ENCODE measurements around the gene PAX2.

PAX2 gene

DNA sequence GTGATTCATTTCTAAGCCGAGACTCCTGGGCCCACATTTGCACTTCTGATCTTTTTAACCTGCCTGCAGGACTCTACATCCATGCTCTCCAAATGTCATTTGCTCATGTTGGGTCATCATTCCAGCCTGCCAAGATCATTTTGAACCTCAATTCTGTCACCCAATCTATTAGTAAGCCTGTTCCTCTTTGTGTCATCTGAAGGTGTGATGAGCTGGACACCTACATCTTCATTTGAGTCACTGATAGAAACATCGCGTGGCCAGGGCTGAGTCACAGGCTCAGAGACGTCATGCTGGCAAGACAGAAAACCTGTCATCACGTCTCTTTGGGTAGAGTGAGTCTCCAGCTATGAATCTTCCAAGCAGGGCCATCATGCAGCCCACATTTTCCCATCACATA is 102.1 kb downstream of the PAX2 start:
- H3K4me3 ChIP-seq (ENCODE audit: insufficient read depth, low read length, poor library complexity, severe bottlenecking), result no peak overlapping the region
- no peak overlapping the region for H3K4me2 ChIP-seq (ENCODE audit: low read depth, low read length, poor library complexity, severe bottlenecking)
- no peaks in the 10 kb centered on the region for H3K9me3 ChIP-seq (ENCODE audit: insufficient read depth, low read length)
- no peaks in the 10 kb centered on the region for H4K20me1 ChIP-seq (ENCODE audit: low read depth, low read length)
- no peaks in the 10 kb centered on the region for H3K79me2 ChIP-seq (ENCODE audit: insufficient read depth, low read length)
- H3K27me3 ChIP-seq (ENCODE audit: low read length), result no peaks in the 10 kb centered on the region
- no peak overlapping the region for H3K27ac ChIP-seq (ENCODE audit: low read depth, low read length)
- H2AFZ ChIP-seq (ENCODE audit: low read depth, low read length, severe bottlenecking), result no peak overlapping the region
- no peaks in the 10 kb centered on the region for H3K9me2 ChIP-seq (replicated peaks; ENCODE audit: insufficient read depth, low read length)
- no peaks in the 10 kb centered on the region for H3F3A ChIP-seq (ENCODE audit: insufficient read depth)
- no peaks in the 10 kb centered on the region for H3K36me3 ChIP-seq (ENCODE audit: low read length)
- no peak overlapping the region for H3K9ac ChIP-seq (ENCODE audit: low read length)
- TF ChIP-seq, protein P1, sequence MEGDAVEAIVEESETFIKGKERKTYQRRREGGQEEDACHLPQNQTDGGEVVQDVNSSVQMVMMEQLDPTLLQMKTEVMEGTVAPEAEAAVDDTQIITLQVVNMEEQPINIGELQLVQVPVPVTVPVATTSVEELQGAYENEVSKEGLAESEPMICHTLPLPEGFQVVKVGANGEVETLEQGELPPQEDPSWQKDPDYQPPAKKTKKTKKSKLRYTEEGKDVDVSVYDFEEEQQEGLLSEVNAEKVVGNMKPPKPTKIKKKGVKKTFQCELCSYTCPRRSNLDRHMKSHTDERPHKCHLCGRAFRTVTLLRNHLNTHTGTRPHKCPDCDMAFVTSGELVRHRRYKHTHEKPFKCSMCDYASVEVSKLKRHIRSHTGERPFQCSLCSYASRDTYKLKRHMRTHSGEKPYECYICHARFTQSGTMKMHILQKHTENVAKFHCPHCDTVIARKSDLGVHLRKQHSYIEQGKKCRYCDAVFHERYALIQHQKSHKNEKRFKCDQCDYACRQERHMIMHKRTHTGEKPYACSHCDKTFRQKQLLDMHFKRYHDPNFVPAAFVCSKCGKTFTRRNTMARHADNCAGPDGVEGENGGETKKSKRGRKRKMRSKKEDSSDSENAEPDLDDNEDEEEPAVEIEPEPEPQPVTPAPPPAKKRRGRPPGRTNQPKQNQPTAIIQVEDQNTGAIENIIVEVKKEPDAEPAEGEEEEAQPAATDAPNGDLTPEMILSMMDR (IDR thresholded peaks at IDR 0.05; ENCODE audit: insufficient read depth, low read length, poor library complexity, severe bottlenecking), result no peak
- TF ChIP-seq EZH2phosphoT487 (conservative IDR thresholded peaks at IDR 0.05; ENCODE audit: low read length), result no peak

DNA sequence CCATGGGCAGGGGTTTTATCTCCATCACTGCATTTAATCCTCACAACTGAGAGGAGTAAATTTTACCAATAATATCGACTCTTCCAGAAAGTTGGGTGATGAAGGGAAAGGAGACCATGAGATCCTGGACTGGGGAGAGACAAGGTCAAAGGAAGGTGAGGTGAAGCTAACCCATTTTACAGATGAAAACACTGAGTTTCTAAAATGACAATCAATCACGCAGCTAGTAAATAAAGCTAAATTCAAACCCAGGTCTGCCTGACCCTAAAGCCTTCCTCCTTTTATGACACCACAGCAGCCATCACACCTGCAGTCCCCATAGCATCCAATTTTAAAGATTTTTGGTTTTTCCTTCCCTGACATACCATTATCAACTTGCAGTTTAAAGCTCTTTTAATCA is 103.4 kb downstream of the PAX2 start:
- no peak overlapping the region for H3K27ac ChIP-seq (ENCODE audit: low read depth, low read length)
- no peaks in the 10 kb centered on the region for H3K36me3 ChIP-seq (ENCODE audit: low read length)
- TF ChIP-seq, protein P1 (IDR thresholded peaks at IDR 0.05; ENCODE audit: insufficient read depth, low read length, poor library complexity, severe bottlenecking), result no peak
- no peak for TF ChIP-seq EZH2phosphoT487 (conservative IDR thresholded peaks at IDR 0.05; ENCODE audit: low read length)
- no peaks in the 10 kb centered on the region for H3K27me3 ChIP-seq (ENCODE audit: low read length)
- H3K79me2 ChIP-seq (ENCODE audit: insufficient read depth, low read length), result no peaks in the 10 kb centered on the region
- no peak overlapping the region for H2AFZ ChIP-seq (ENCODE audit: low read depth, low read length, severe bottlenecking)
- no peaks in the 10 kb centered on the region for H3K9me2 ChIP-seq (replicated peaks; ENCODE audit: insufficient read depth, low read length)
- no peak overlapping the region for H3K4me2 ChIP-seq (ENCODE audit: low read depth, low read length, poor library complexity, severe bottlenecking)
- no peaks in the 10 kb centered on the region for H3F3A ChIP-seq (ENCODE audit: insufficient read depth)
- no peaks in the 10 kb centered on the region for H3K9me3 ChIP-seq (ENCODE audit: insufficient read depth, low read length)
- no peak overlapping the region for H3K9ac ChIP-seq (ENCODE audit: low read length)
- H3K4me3 ChIP-seq (ENCODE audit: insufficient read depth, low read length, poor library complexity, severe bottlenecking), result no peak overlapping the region
- H4K20me1 ChIP-seq (ENCODE audit: low read depth, low read length), result no peaks in the 10 kb centered on the region

DNA sequence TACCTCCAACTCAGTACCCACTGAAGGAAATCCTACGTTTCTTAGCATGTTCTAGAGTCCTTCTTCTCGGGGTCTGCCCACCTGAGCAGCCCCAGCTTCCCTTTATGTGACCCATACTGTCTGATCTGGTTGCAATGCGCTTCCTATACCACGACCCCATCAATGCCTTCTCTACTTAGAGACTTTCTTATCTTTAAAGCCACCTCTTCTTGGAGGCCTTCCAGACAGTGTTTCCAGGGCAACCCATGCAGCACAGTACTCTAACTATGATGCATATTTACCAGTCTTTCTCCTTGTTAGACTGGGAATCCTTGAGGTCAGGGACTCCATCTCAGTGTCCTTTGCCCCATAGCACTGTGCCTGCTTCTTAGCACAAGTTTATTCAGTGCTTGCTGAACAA is 112.9 kb downstream of the PAX2 start:
- Histone ChIP-seq H3K9me2 (replicated peaks; ENCODE audit: insufficient read depth, low read length) (no peaks in the 10 kb centered on the region), H3K36me3 (ENCODE audit: low read length) (no peaks in the 10 kb centered on the region), H3K79me2 (ENCODE audit: insufficient read depth, low read length) (no peaks in the 10 kb centered on the region), H3F3A (ENCODE audit: insufficient read depth) (no peaks in the 10 kb centered on the region), H3K4me2 (ENCODE audit: low read depth, low read length, poor library complexity, severe bottlenecking) (no peak overlapping the region), H4K20me1 (ENCODE audit: low read depth, low read length) (no peaks in the 10 kb centered on the region), H3K27ac (ENCODE audit: low read depth, low read length) (no peak overlapping the region), H3K4me3 (ENCODE audit: insufficient read depth, low read length, poor library complexity, severe bottlenecking) (no peak overlapping the region), H3K9ac (ENCODE audit: low read length) (no peak overlapping the region), H2AFZ (ENCODE audit: low read depth, low read length, severe bottlenecking) (no peak overlapping the region), H3K27me3 (ENCODE audit: low read length) (no peaks in the 10 kb centered on the region), H3K9me3 (ENCODE audit: insufficient read depth, low read length) (no peaks in the 10 kb centered on the region)
- no peak for TF ChIP-seq EZH2phosphoT487 (conservative IDR thresholded peaks at IDR 0.05; ENCODE audit: low read length)
- TF ChIP-seq, protein P1 (IDR thresholded peaks at IDR 0.05; ENCODE audit: insufficient read depth, low read length, poor library complexity, severe bottlenecking), result no peak
